ENCODE results near the gene FBP2. TPM values are rescaled to one million over a fixed set of nuclear protein-coding genes. Genes with fewer than 3 reads are reported as not detected.

Gene FBP2
- total RNA-seq, 1 experiment from 2014 or later = not detected

- TF ChIP-seq HMGXB4 (CRISPR knock-in tag; IDR thresholded peaks at IDR 0.05) (no peak), CTCF (IDR thresholded peaks at IDR 0.05) (no peak), ERG (CRISPR knock-in tag; IDR thresholded peaks at IDR 0.05) (no peak), TCF7 (CRISPR knock-in tag; IDR thresholded peaks at IDR 0.05; ENCODE audit: low read depth) (no peak), ZNF232 (CRISPR knock-in tag; IDR thresholded peaks at IDR 0.05) (no peak)
Measured at GRCh38 chr9:94577571-94577970, 16.1 kb downstream of the FBP2 start (continued).

- ChIA-PET POLR2A (no interaction called here), CTCF (interaction anchor here (2.8 kb wide), 1 partner anchor 22 kb away, joined by 10 read pairs; the partner anchor contains the start of gene PCAT7)
- no peak for TF ChIP-seq HMGA2 (CRISPR knock-in tag; IDR thresholded peaks at IDR 0.05)
- no peak for TF ChIP-seq ATF2 (CRISPR knock-in tag; IDR thresholded peaks at IDR 0.05; ENCODE audit: borderline replicate concordance, low read depth)
- no peak for TF ChIP-seq PRRX2 (CRISPR knock-in tag; IDR thresholded peaks at IDR 0.05)
- TF ChIP-seq TP53 (CRISPR knock-in tag; IDR thresholded peaks at IDR 0.05) = no peak
- TF ChIP-seq CBFB (CRISPR knock-in tag; IDR thresholded peaks at IDR 0.05; ENCODE audit: low read depth) = no peak
- no peak for TF ChIP-seq ZBTB21 (CRISPR knock-in tag; IDR thresholded peaks at IDR 0.05; ENCODE audit: borderline replicate concordance)
- no peak for TF ChIP-seq KAT7 (CRISPR knock-in tag; IDR thresholded peaks at IDR 0.05; ENCODE audit: borderline replicate concordance)
- TF ChIP-seq GRHL2 (CRISPR knock-in tag; IDR thresholded peaks at IDR 0.05; ENCODE audit: insufficient replicate concordance, severe bottlenecking) = no peak
- TF ChIP-seq HMGXB4 (CRISPR knock-in tag; IDR thresholded peaks at IDR 0.05) = no peak
- peaks cover 4% of the 10 kb centered on the region; the same call in 1 of the 2 replicates for H3K4me1 Mint-ChIP-seq
- no peaks in the 10 kb centered on the region for H3K36me3 Mint-ChIP-seq
- DNase-seq (ENCODE audit: low spot score) = no peak
- peaks cover 5% of the 10 kb centered on the region for H3K27me3 Mint-ChIP-seq (ENCODE audit: low read depth)
- H3K4me3 Mint-ChIP-seq = no peak overlapping the region
- peaks cover 5% of the 10 kb centered on the region for H3K9me3 Mint-ChIP-seq
- H3K27ac Mint-ChIP-seq = no peak overlapping the region
- no peak for ATAC-seq
Measured at GRCh38 chr9:94577036-94577435, 16.6 kb downstream of the FBP2 start.

GRCh38 chr9:94576131-94576530 is 17.5 kb downstream of the FBP2 start:
- no peak overlapping the region for H3K4me3 Mint-ChIP-seq
- no peak for DNase-seq (ENCODE audit: low spot score)
- no peak overlapping the region for H3K27ac Mint-ChIP-seq
- H3K36me3 Mint-ChIP-seq = no peaks in the 10 kb centered on the region
- peaks cover 4% of the 10 kb centered on the region; the same call in 1 of the 2 replicates for H3K4me1 Mint-ChIP-seq
- CTCF ChIA-PET = interaction anchor here (2.8 kb wide), 1 partner anchor 22 kb away, joined by 10 read pairs; the partner anchor contains the start of gene PCAT7
- H3K9me3 Mint-ChIP-seq = peaks cover 5% of the 10 kb centered on the region
- ATAC-seq = peak; percentile 18; the same call in 1 of the 2 replicates
- no peak for TF ChIP-seq IRF1 (CRISPR knock-in tag; IDR thresholded peaks at IDR 0.05)
- TF ChIP-seq ZNF121 (CRISPR knock-in tag; IDR thresholded peaks at IDR 0.05) = no peak
- TF ChIP-seq PRDM15 (CRISPR knock-in tag; IDR thresholded peaks at IDR 0.05) = no peak
- peaks cover 6% of the 10 kb centered on the region for H3K27me3 Mint-ChIP-seq (ENCODE audit: low read depth)
- POLR2A ChIA-PET = no interaction called here

Measured in WTC11 (cell line).